ENCODE results near the gene TMEM63A.

TMEM63A gene

GRCh38 chr1:225863167-225863566, 19.0 kb downstream of the TMEM63A start:
- peaks cover 24% of the 10 kb centered on the region for H3K36me3 ChIP-seq (ENCODE audit: insufficient read depth, low read length)
- H3K27me3 ChIP-seq (ENCODE audit: insufficient read depth, low read length): no peaks in the 10 kb centered on the region
- no peak overlapping the region for H3K4me3 ChIP-seq (ENCODE audit: low read length)
- H2AFZ ChIP-seq (ENCODE audit: low read depth, low read length): no peak overlapping the region
- H3K9me3 ChIP-seq (ENCODE audit: low read length): no peaks in the 10 kb centered on the region
- H3K4me1 ChIP-seq (ENCODE audit: insufficient read depth, low read length): no peaks in the 10 kb centered on the region

GRCh38 chr1:225862581-225862950, 19.6 kb downstream of the TMEM63A start:
- Histone ChIP-seq H3K4me3 (ENCODE audit: low read length) (no peak overlapping the region), H2AFZ (ENCODE audit: low read depth, low read length) (no peak overlapping the region), H3K9me3 (ENCODE audit: low read length) (no peaks in the 10 kb centered on the region), H3K4me1 (ENCODE audit: insufficient read depth, low read length) (no peaks in the 10 kb centered on the region), H3K36me3 (ENCODE audit: insufficient read depth, low read length) (peaks cover 24% of the 10 kb centered on the region), H3K27me3 (ENCODE audit: insufficient read depth, low read length) (no peaks in the 10 kb centered on the region)

GRCh38 chr1:225861834-225862580, 20.2 kb downstream of the TMEM63A start:
- peaks cover 24% of the 10 kb centered on the region for H3K36me3 ChIP-seq (ENCODE audit: insufficient read depth, low read length)
- H3K4me3 ChIP-seq (ENCODE audit: low read length): no peak overlapping the region

GRCh38 chr1:225860876-225861441, 21.2 kb downstream of the TMEM63A start:
- no peak overlapping the region for H3K4me3 ChIP-seq (ENCODE audit: low read length)
- H3K4me1 ChIP-seq (ENCODE audit: insufficient read depth, low read length): no peaks in the 10 kb centered on the region
- no peaks in the 10 kb centered on the region for H3K27me3 ChIP-seq (ENCODE audit: insufficient read depth, low read length)
- H2AFZ ChIP-seq (ENCODE audit: low read depth, low read length): no peak overlapping the region
- H3K9me3 ChIP-seq (ENCODE audit: low read length): no peaks in the 10 kb centered on the region
- H3K36me3 ChIP-seq (ENCODE audit: insufficient read depth, low read length): peaks cover 24% of the 10 kb centered on the region

More at GRCh38 chr1:225861834-225862580, 20.2 kb downstream of the TMEM63A start:
- no peak overlapping the region for H2AFZ ChIP-seq (ENCODE audit: low read depth, low read length)
- no peaks in the 10 kb centered on the region for H3K4me1 ChIP-seq (ENCODE audit: insufficient read depth, low read length)
- H3K27me3 ChIP-seq (ENCODE audit: insufficient read depth, low read length): no peaks in the 10 kb centered on the region
- H3K9me3 ChIP-seq (ENCODE audit: low read length): no peaks in the 10 kb centered on the region

GRCh38 chr1:225860107-225860506, 22.1 kb downstream of the TMEM63A start:
- H3K36me3 ChIP-seq (ENCODE audit: insufficient read depth, low read length): peaks cover 16% of the 10 kb centered on the region
- no peaks in the 10 kb centered on the region for H3K4me1 ChIP-seq (ENCODE audit: insufficient read depth, low read length)
- no peaks in the 10 kb centered on the region for H3K27me3 ChIP-seq (ENCODE audit: insufficient read depth, low read length)
- H3K9me3 ChIP-seq (ENCODE audit: low read length): no peaks in the 10 kb centered on the region
- H3K4me3 ChIP-seq (ENCODE audit: low read length): no peak overlapping the region
- H2AFZ ChIP-seq (ENCODE audit: low read depth, low read length): no peak overlapping the region

- no peaks in the 10 kb centered on the region for H3K27me3 ChIP-seq (ENCODE audit: insufficient read depth, low read length)
- H3K4me3 ChIP-seq (ENCODE audit: low read length): no peak overlapping the region
- H2AFZ ChIP-seq (ENCODE audit: low read depth, low read length): no peak overlapping the region
- H3K36me3 ChIP-seq (ENCODE audit: insufficient read depth, low read length): peaks cover 16% of the 10 kb centered on the region
- H3K9me3 ChIP-seq (ENCODE audit: low read length): no peaks in the 10 kb centered on the region
- H3K4me1 ChIP-seq (ENCODE audit: insufficient read depth, low read length): no peaks in the 10 kb centered on the region
These were observed 23.0 kb downstream of the TMEM63A start for GRCh38 chr1:225859151-225859550.

- Histone ChIP-seq H3K36me3 (ENCODE audit: insufficient read depth, low read length) (peaks cover 15% of the 10 kb centered on the region), H2AFZ (ENCODE audit: low read depth, low read length) (no peak overlapping the region)
These were observed 24.9 kb downstream of the TMEM63A start for GRCh38 chr1:225857256-225857655.

GRCh38 chr1:225855503-225856300, 26.5 kb downstream of the TMEM63A start:
- Histone ChIP-seq H3K4me1 (ENCODE audit: insufficient read depth, low read length) (no peaks in the 10 kb centered on the region), H3K27me3 (ENCODE audit: insufficient read depth, low read length) (no peaks in the 10 kb centered on the region), H2AFZ (ENCODE audit: low read depth, low read length) (no peak overlapping the region), H3K4me3 (ENCODE audit: low read length) (no peak overlapping the region), H3K9me3 (ENCODE audit: low read length) (peaks cover 2% of the 10 kb centered on the region), H3K36me3 (ENCODE audit: insufficient read depth, low read length) (peaks cover 6% of the 10 kb centered on the region)

More at GRCh38 chr1:225857256-225857655, 24.9 kb downstream of the TMEM63A start:
- H3K4me1 ChIP-seq (ENCODE audit: insufficient read depth, low read length): no peaks in the 10 kb centered on the region
- no peaks in the 10 kb centered on the region for H3K27me3 ChIP-seq (ENCODE audit: insufficient read depth, low read length)
- no peaks in the 10 kb centered on the region for H3K9me3 ChIP-seq (ENCODE audit: low read length)
- no peak overlapping the region for H3K4me3 ChIP-seq (ENCODE audit: low read length)

- no peak overlapping the region for H3K4me3 ChIP-seq (ENCODE audit: low read length)
- no peaks in the 10 kb centered on the region for H3K4me1 ChIP-seq (ENCODE audit: insufficient read depth, low read length)
- peaks cover 2% of the 10 kb centered on the region for H3K9me3 ChIP-seq (ENCODE audit: low read length)
- no peak overlapping the region for H2AFZ ChIP-seq (ENCODE audit: low read depth, low read length)
- peaks cover 4% of the 10 kb centered on the region for H3K36me3 ChIP-seq (ENCODE audit: insufficient read depth, low read length)
- H3K27me3 ChIP-seq (ENCODE audit: insufficient read depth, low read length): no peaks in the 10 kb centered on the region
These were observed 28.7 kb downstream of the TMEM63A start for GRCh38 chr1:225853441-225853840.

GRCh38 chr1:225852413-225853124, 29.6 kb downstream of the TMEM63A start:
- Histone ChIP-seq H3K27me3 (ENCODE audit: insufficient read depth, low read length) (no peaks in the 10 kb centered on the region), H3K9me3 (ENCODE audit: low read length) (peaks cover 2% of the 10 kb centered on the region), H3K4me3 (ENCODE audit: low read length) (no peak overlapping the region), H3K36me3 (ENCODE audit: insufficient read depth, low read length) (peaks cover 7% of the 10 kb centered on the region), H3K4me1 (ENCODE audit: insufficient read depth, low read length) (no peaks in the 10 kb centered on the region), H2AFZ (ENCODE audit: low read depth, low read length) (no peak overlapping the region)

GRCh38 chr1:225851805-225852204, 30.4 kb downstream of the TMEM63A start:
- Histone ChIP-seq H3K4me3 (ENCODE audit: low read length) (no peak overlapping the region), H3K27me3 (ENCODE audit: insufficient read depth, low read length) (no peaks in the 10 kb centered on the region), H2AFZ (ENCODE audit: low read depth, low read length) (no peak overlapping the region), H3K9me3 (ENCODE audit: low read length) (peaks cover 2% of the 10 kb centered on the region), H3K4me1 (ENCODE audit: insufficient read depth, low read length) (no peaks in the 10 kb centered on the region), H3K36me3 (ENCODE audit: insufficient read depth, low read length) (peaks cover 11% of the 10 kb centered on the region)

GRCh38 chr1:225850370-225850769, 31.8 kb downstream of the TMEM63A start:
- Histone ChIP-seq H3K4me1 (ENCODE audit: insufficient read depth, low read length) (no peaks in the 10 kb centered on the region), H3K36me3 (ENCODE audit: insufficient read depth, low read length) (peaks cover 16% of the 10 kb centered on the region), H2AFZ (ENCODE audit: low read depth, low read length) (no peak overlapping the region), H3K4me3 (ENCODE audit: low read length) (no peak overlapping the region), H3K27me3 (ENCODE audit: insufficient read depth, low read length) (no peaks in the 10 kb centered on the region), H3K9me3 (ENCODE audit: low read length) (peaks cover 2% of the 10 kb centered on the region)

- Histone ChIP-seq H3K4me1 (ENCODE audit: insufficient read depth, low read length) (no peaks in the 10 kb centered on the region), H3K4me3 (ENCODE audit: low read length) (no peak overlapping the region), H3K27me3 (ENCODE audit: insufficient read depth, low read length) (no peaks in the 10 kb centered on the region), H3K36me3 (ENCODE audit: insufficient read depth, low read length) (peaks cover 17% of the 10 kb centered on the region), H2AFZ (ENCODE audit: low read depth, low read length) (no peak overlapping the region), H3K9me3 (ENCODE audit: low read length) (peaks cover 2% of the 10 kb centered on the region)
These were observed 32.3 kb downstream of the TMEM63A start for GRCh38 chr1:225849925-225850324.

Measured in neuron (in vitro differentiated cells).